Heart left ventricle (tissue), 16 donors: Measurements from ENCODE around the gene LMF1. TPM values are rescaled to one million over a fixed set of nuclear protein-coding genes. Genes with fewer than 3 reads are reported as not detected.
A peak's percentile ranks its signal among the peaks of the same experiment; 100 is the strongest.

Source experiments
- ATAC-seq, 4 donors: fragments of 200-7000 bp; cut with Tn5 transposase; one replicate each; pipeline ENCODE4 v1.9.1; 2020 to 2022; ENCODE audit warnings: moderate library complexity in 4 of 4, mild to moderate bottlenecking in 3 of 4, moderate number of reproducible peaks in 1 of 4
- DNase-seq, 5 donors: peaks; one replicate each; pipeline ENCODE4 v3.0.0-alpha.2; 2020
- H3K27ac ChIP-seq, 12 donors: fragments of 200-600 bp; sonication (generic) in 4 of 12; one replicate each; pipeline versions ENCODE4 v1.5.0 to v1.8.0; 2016 to 2022; ENCODE audit warnings: mild to moderate bottlenecking in 2 of 12
- H3K27me3 ChIP-seq, 9 donors: fragments of 200-600 bp; sonication (generic) in 2 of 9; one replicate each; pipeline versions ENCODE4 v1.5.1 to v1.8.0; 2016 to 2022; ENCODE audit warnings: mild to moderate bottlenecking in 3 of 9
- H3K36me3 ChIP-seq, 9 donors: fragments of 200-600 bp; sonication (generic) in 2 of 9; one replicate each; pipeline versions ENCODE4 v1.5.0 to v1.8.0; 2018 to 2022; ENCODE audit warnings: mild to moderate bottlenecking in 2 of 9
- H3K4me1 ChIP-seq, 12 donors: fragments of 200-600 bp; sonication (generic) in 4 of 12; one replicate each; pipeline versions ENCODE4 v1.5.0 to v1.8.0; 2016 to 2022; ENCODE audit warnings: mild to moderate bottlenecking in 3 of 12
- H3K4me3 ChIP-seq, 12 donors: fragments of 200-600 bp; sonication (generic) in 4 of 12; one replicate each; pipeline versions ENCODE4 v1.5.0 to v1.8.0; 2017 to 2022; ENCODE audit warnings: mild to moderate bottlenecking in 9 of 12, moderate library complexity in 4 of 12
- H3K9me3 ChIP-seq, 12 donors: fragments of 200-600 bp; sonication (generic) in 4 of 12; one replicate each; pipeline versions ENCODE4 v1.5.0 to v1.8.0; 2016 to 2022; ENCODE audit warnings: mild to moderate bottlenecking in 1 of 12
- POLR2A ChIP-seq, 2 donors: fragments of 450-650 bp; IDR thresholded peaks; one replicate each; pipeline ENCODE4 v1.6.1; 2017; ENCODE audit warnings: antibody characterized with exemption in 2 of 2, mild to moderate bottlenecking in 2 of 2, moderate library complexity in 2 of 2
- WGBS, 4 donors: extraction: QIAGEN DNeasy Blood & Tissue Kit in 2 of 4; methylation state at CpG; one replicate each; pipeline versions ENCODE4 v1.1.5 to v1.1.7; 2013 to 2018; 5-methylcytosine and 5-hydroxymethylcytosine counted together
- intact Hi-C, 10 donors: fragments of 100-400 bp; cut with DNase I; formaldehyde crosslinking; loops; one replicate each; pipeline versions ENCODE4 v1.11.1 to v1.14.2; 2022
- polyA plus RNA-seq, 2 donors: library from polyadenylated mRNA; stranded (reverse); fragments of 200-250 nt; gene quantifications; one replicate each; pipeline ENCODE4 v1.2.3, GENCODE V29; 2013
- total RNA-seq, 9 donors: library from RNA; depleted of rRNA in 2 of 9; stranded (reverse); fragments of >200 nt in 2 of 9; fragmentation: NEBNext Ultra II Directional in 3 of 9; extraction: Animal tissue kit (Norgen Biotek cat#: 25700) in 3 of 9; gene quantifications; one replicate each; pipeline versions ENCODE4 v1.1.0 to v1.2.4, GENCODE V29; 2016 to 2023
- TF ChIP-seq, protein P1 (sequence below), 12 donors: fragments of 200-600 bp; sonication (generic) in 4 of 12; IDR thresholded peaks; one replicate each; pipeline versions ENCODE4 v1.5.0 to v1.8.0; 2018 to 2022; ENCODE audit warnings: antibody characterized with exemption in 12 of 12, mild to moderate bottlenecking in 5 of 12
- donor health status: ischemic (EF 13 %, LVEDD 7.1; RV severe dilation, severe dysfunction).
- donor health status: healthy with polysubstance abuse.
- donor health status: DM: no; HTN: yes; CAD: no.
- donor health status: DM: no; HTN: no; CAD: no.
- donor health status: ischemic (EF 25% LVEDD 6.9; RV normal size, moderate dysfunction).
- donor health status: ischemic (EF 25% LVEDD 5.7; RV mildly dilated, moderate dysfunction).
- donor health status: healthy.
- donor health status: DM: yes; HTN: yes; CAD: no.
- donor health status: ischemic (EF 35%, LVEDD 5.7; RV mildly dilated, moderate dysfunction).
- donor health status: nonischemic (EF 11% LVEDD 7.7; RV severe dilation, severe dysfunction).
- donor health status: DM: yes; HTN: yes; CAD: no.
- donor health status: PGD.
- donor health status: ischemic (EF 29% LVEDD 5.4; RV normal size, mild dysfunction).
- donor health status: nonischemic (EF 23%, LVEDD 6.1; RV moderate dilation, normal function).

The LMF1 gene
- total and polyA plus RNA-seq, 11 donors = 4.3 to 19.2 (median 7.1) TPM

- TF ChIP-seq, protein P1, sequence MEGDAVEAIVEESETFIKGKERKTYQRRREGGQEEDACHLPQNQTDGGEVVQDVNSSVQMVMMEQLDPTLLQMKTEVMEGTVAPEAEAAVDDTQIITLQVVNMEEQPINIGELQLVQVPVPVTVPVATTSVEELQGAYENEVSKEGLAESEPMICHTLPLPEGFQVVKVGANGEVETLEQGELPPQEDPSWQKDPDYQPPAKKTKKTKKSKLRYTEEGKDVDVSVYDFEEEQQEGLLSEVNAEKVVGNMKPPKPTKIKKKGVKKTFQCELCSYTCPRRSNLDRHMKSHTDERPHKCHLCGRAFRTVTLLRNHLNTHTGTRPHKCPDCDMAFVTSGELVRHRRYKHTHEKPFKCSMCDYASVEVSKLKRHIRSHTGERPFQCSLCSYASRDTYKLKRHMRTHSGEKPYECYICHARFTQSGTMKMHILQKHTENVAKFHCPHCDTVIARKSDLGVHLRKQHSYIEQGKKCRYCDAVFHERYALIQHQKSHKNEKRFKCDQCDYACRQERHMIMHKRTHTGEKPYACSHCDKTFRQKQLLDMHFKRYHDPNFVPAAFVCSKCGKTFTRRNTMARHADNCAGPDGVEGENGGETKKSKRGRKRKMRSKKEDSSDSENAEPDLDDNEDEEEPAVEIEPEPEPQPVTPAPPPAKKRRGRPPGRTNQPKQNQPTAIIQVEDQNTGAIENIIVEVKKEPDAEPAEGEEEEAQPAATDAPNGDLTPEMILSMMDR (IDR thresholded peaks at IDR 0.05) = no peak
- no peak for TF ChIP-seq POLR2A (IDR thresholded peaks at IDR 0.05)
- intact Hi-C loops = no loop called here
- WGBS, 4 donors = 95 to 97% (median 96%) methylated on average over 13 of the region's 13 CpGs
Observed at GRCh38 chr16:924806-925205, 46.0 kb downstream of the LMF1 start.

DNA sequence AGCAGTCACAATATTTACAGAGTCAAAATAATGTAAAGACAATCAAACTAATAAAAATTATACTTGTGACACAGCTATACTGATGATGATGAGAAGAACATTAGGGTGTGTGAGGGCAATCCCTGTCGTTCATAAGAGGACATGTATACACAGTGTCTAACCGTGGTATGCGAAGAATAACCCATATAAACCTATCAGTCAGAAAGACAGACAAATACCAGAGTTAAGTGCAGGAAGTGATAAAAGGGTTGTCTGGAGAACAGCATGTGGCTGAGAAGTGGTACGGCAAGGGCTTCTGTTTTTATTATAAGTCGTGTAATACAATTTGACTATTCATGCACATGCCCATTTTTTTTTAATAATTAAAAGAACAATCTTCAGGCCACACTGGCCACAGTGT lies 46.7 kb downstream of the LMF1 start:
- Histone ChIP-seq H3K9me3 (peaks cover 0 to 5% (median 0%) of the 10 kb centered on the region in 12 donors), H3K27ac (no peak overlapping the region), H3K4me3 (no peak overlapping the region), H3K27me3 (no peaks in the 10 kb centered on the region), H3K36me3 (peaks cover 0 to 12% (median 0%) of the 10 kb centered on the region in 9 donors), H3K4me1 (peaks cover 0 to 23% (median 10%) of the 10 kb centered on the region in 12 donors)
- no peak for TF ChIP-seq POLR2A (IDR thresholded peaks at IDR 0.05)
- TF ChIP-seq, protein P1 (IDR thresholded peaks at IDR 0.05) = no peak
- intact Hi-C loops = no loop called here
- ATAC-seq = no peak
- DNase-seq = no peak
- WGBS, 4 donors = 44 to 63% (median 61%) methylated on average over 5 of the region's 5 CpGs

More at GRCh38 chr16:924806-925205, 46.0 kb downstream of the LMF1 start:
- ATAC-seq (no peak), DNase-seq (peak in 2 of 5 donors; percentile 11 to 36)
- H3K27ac ChIP-seq = no peak overlapping the region
- no peaks in the 10 kb centered on the region for H3K27me3 ChIP-seq
- H3K36me3 ChIP-seq = peaks cover 0 to 12% (median 0%) of the 10 kb centered on the region in 9 donors
- H3K4me3 ChIP-seq = no peak overlapping the region
- H3K4me1 ChIP-seq = peaks cover 0 to 21% (median 10%) of the 10 kb centered on the region in 12 donors
- peaks cover 0 to 5% (median 0%) of the 10 kb centered on the region in 12 donors for H3K9me3 ChIP-seq

GRCh38 chr16:923184-923583 lies 47.6 kb downstream of the LMF1 start:
- no peak for TF ChIP-seq POLR2A (IDR thresholded peaks at IDR 0.05)
- TF ChIP-seq, protein P1 (IDR thresholded peaks at IDR 0.05) = no peak
- peak in 1 of 5 donors; percentile 17 for DNase-seq
- no peak for ATAC-seq
- 98 to 100% (median 98%) methylated on average over 9 of the region's 9 CpGs for WGBS, 4 donors
- Histone ChIP-seq H3K36me3 (peaks cover 0 to 17% (median 0%) of the 10 kb centered on the region in 9 donors), H3K4me1 (peaks cover 0 to 23% (median 10%) of the 10 kb centered on the region in 12 donors), H3K27ac (no peak overlapping the region), H3K4me3 (no peak overlapping the region), H3K9me3 (peaks cover 0 to 5% (median 0%) of the 10 kb centered on the region in 12 donors), H3K27me3 (no peaks in the 10 kb centered on the region)
- intact Hi-C loops = no loop called here

DNA sequence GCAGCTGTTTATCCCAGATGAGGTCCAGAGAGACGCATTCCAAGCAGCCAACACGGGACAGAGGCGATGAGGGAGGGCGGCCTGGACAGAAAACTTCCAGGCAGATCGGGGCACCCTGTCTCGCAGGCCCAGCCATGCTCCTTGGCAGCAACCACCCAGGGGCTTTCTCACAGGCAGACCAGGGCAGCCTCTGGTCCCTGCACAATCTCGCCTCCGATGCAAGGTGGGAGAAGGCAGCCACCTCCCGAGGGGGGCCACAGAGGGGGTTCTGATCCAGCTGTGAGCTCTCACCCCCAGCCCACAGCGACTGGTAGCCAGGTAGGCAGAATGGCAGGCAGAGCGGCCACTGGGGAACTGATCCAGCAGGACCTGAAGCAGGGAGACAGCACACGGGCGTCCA lies 48.7 kb downstream of the LMF1 start:
- Histone ChIP-seq H3K4me1 (peaks cover 0 to 23% (median 10%) of the 10 kb centered on the region in 12 donors), H3K27me3 (no peaks in the 10 kb centered on the region), H3K4me3 (no peak overlapping the region), H3K9me3 (peaks cover 0 to 5% (median 0%) of the 10 kb centered on the region in 12 donors), H3K36me3 (peaks cover 0 to 17% (median 0%) of the 10 kb centered on the region in 9 donors), H3K27ac (no peak overlapping the region)
- DNase-seq (peak in 2 of 5 donors; percentile 21 to 46), ATAC-seq (no peak)
- intact Hi-C loops = no loop called here
- no peak for TF ChIP-seq POLR2A (IDR thresholded peaks at IDR 0.05)
- TF ChIP-seq, protein P1 (IDR thresholded peaks at IDR 0.05) = no peak
- WGBS, 4 donors = 91 to 97% (median 96%) methylated on average over 8 to 13 of the region's 13 CpGs
